Measurements from ENCODE around the gene TMEM232.

DNA sequence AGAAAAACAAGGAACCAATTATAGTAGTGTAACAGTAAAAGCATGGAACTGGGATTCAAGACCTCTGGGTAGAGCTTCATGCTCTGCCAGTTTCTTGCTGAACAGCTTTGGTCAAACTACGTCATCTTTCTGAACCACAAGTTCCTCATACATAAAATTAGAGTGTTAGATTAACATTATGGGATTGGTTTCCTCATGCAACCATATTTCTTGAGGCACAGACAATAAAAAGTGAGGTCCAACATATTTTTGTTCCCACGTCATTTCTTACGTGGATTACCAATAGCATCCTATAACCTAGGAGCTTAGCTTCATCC, 354.8 kb downstream of the TMEM232 start:
- TF ChIP-seq, protein P1, sequence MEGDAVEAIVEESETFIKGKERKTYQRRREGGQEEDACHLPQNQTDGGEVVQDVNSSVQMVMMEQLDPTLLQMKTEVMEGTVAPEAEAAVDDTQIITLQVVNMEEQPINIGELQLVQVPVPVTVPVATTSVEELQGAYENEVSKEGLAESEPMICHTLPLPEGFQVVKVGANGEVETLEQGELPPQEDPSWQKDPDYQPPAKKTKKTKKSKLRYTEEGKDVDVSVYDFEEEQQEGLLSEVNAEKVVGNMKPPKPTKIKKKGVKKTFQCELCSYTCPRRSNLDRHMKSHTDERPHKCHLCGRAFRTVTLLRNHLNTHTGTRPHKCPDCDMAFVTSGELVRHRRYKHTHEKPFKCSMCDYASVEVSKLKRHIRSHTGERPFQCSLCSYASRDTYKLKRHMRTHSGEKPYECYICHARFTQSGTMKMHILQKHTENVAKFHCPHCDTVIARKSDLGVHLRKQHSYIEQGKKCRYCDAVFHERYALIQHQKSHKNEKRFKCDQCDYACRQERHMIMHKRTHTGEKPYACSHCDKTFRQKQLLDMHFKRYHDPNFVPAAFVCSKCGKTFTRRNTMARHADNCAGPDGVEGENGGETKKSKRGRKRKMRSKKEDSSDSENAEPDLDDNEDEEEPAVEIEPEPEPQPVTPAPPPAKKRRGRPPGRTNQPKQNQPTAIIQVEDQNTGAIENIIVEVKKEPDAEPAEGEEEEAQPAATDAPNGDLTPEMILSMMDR (IDR thresholded peaks at IDR 0.05 in 2 of 3, conservative IDR thresholded peaks at IDR 0.05 in 1 of 3; ENCODE audit: insufficient read depth in 2 of 3, low read depth in 1 of 3, low read length in 3 of 3) = no peak
- TF ChIP-seq PYGO2 (tag; IDR thresholded peaks at IDR 0.05) = no peak
- TF ChIP-seq CHD2 (IDR thresholded peaks at IDR 0.05; ENCODE audit: low read depth, low read length) = no peak
- TF ChIP-seq ZNF445 (CRISPR knock-in tag; IDR thresholded peaks at IDR 0.05; ENCODE audit: low read depth) = no peak
- no peak for TF ChIP-seq SRF (CRISPR knock-in tag; IDR thresholded peaks at IDR 0.05)
- TF ChIP-seq MAFF (IDR thresholded peaks at IDR 0.05; ENCODE audit: low read length) = no peak
- TF ChIP-seq POLR2A (conservative IDR thresholded peaks at IDR 0.05) = no peak
- no peak for TF ChIP-seq ZNF224 (CRISPR knock-in tag; IDR thresholded peaks at IDR 0.05)
- TF ChIP-seq, protein P2, sequence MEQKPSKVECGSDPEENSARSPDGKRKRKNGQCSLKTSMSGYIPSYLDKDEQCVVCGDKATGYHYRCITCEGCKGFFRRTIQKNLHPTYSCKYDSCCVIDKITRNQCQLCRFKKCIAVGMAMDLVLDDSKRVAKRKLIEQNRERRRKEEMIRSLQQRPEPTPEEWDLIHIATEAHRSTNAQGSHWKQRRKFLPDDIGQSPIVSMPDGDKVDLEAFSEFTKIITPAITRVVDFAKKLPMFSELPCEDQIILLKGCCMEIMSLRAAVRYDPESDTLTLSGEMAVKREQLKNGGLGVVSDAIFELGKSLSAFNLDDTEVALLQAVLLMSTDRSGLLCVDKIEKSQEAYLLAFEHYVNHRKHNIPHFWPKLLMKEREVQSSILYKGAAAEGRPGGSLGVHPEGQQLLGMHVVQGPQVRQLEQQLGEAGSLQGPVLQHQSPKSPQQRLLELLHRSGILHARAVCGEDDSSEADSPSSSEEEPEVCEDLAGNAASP (IDR thresholded peaks at IDR 0.05) = no peak
- no peak for TF ChIP-seq GABPA (tag; conservative IDR thresholded peaks at IDR 0.05; ENCODE audit: low read depth)
- TF ChIP-seq NFRKB (IDR thresholded peaks at IDR 0.05; ENCODE audit: low read depth) = no peak
- TF ChIP-seq EZH2 (IDR thresholded peaks at IDR 0.05; ENCODE audit: borderline replicate concordance, low read depth, low read length) = no peak
